HG03039 (cell line): ENCODE measurements around the gene IQSEC3.
"Not testable (repeated sequence)": the region's sequence is repeated elsewhere in the genome, so short reads cannot be mapped to it uniquely, and the experiment has no call there.

Source experiments
- ATAC-seq: cut with Tn5 transposase; IDR thresholded peaks from one replicate; pipeline ENCODE4 v1.9.1; 2021; ENCODE audit warnings: mild to moderate bottlenecking, moderate library complexity; ENCODE audit not compliant: unreplicated experiment

Gene IQSEC3

GRCh38 chr12:210277-211141 lies 143.9 kb downstream of the IQSEC3 start:
- no peak for ATAC-seq

- no peak for ATAC-seq
Measured at GRCh38 chr12:211142-211465, 144.5 kb downstream of the IQSEC3 start.

- no peak for ATAC-seq
Measured at GRCh38 chr12:211639-212414, 145.3 kb downstream of the IQSEC3 start.

DNA sequence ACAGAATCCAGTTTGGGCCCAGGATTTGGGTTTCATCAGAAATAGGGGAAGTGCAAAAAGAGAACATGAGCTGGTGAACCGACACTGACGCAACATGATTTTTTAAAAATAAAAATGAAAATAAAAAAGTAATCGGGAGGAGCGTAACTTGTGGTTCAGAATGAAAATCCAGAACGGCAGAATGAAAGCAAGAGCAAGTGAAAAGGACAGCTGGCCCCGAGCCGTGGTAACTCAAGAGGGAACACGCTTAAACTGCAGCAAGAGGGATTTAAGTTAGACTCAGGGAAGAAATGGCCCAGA lies 145.8 kb downstream of the IQSEC3 start:
- ATAC-seq: no peak

DNA sequence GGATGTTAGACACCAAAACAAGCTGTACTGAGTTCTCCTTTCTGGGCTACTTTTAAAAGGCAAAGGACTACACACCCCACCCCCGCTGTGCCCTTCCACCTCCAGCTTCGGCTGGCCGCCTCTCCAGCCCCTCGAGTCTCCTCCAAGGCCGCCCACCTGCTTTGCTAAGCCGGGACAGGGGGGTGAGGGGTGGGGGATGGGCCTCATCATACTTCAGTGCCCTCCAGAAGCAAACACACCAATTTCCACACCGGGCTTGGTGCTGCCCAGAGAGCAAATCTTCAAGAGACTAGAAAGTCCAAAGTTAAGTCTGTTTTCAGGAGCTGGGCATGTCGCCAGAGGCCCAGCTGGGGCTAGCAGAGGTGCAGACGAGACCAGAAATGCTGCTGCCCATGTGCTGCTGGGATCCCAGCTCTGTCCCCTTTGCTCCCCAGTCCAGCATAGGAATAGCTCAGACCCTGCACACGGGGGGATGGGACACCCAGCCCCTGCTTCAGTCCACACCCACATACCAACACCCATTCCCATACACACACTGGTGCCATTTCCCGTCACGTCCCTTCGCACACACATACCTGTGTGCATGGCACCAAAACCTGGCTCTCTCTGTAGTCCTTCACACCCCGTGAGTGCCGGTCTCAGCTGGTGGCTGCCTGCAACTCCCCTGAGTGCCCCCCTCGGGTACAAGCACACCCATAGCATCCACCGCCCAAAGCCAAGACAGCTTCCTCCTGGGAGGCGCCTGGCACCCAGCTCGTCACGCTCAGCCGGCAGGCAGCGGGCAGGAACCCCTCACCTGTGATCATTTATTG lies 146.4 kb downstream of the IQSEC3 start:
- ATAC-seq: no peak

- ATAC-seq: no peak
Measured at GRCh38 chr12:213527-213932, 147.0 kb downstream of the IQSEC3 start.

- ATAC-seq: no peak
Measured at GRCh38 chr12:214003-214741, 147.6 kb downstream of the IQSEC3 start, which contains the start of gene SLC6A12. Gene SLC6A12, minus strand, starts transcription at chr12:214157. Its CDS starts 4,171 bp downstream, at chr12:209986.

DNA sequence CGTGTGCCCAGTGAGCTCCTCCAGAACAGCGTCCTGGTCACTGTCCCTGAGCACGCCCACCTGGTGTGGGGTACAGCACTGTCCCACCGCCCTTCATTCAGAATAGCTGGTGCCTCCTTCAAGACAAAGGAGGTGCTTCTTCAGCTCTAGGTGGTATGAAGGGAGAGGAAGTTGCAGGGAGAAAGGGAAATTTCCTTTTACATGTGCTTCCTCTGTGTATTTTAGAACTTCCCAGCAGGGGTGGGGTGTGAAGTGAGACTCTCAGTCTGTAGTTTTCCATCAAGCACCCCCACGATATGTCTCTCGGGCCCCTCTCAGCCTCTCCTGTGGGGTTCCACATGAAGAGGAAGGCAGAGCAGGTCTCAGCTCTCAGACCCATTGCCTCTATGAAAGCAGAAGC lies 148.5 kb downstream of the IQSEC3 start:
- no peak for ATAC-seq

DNA sequence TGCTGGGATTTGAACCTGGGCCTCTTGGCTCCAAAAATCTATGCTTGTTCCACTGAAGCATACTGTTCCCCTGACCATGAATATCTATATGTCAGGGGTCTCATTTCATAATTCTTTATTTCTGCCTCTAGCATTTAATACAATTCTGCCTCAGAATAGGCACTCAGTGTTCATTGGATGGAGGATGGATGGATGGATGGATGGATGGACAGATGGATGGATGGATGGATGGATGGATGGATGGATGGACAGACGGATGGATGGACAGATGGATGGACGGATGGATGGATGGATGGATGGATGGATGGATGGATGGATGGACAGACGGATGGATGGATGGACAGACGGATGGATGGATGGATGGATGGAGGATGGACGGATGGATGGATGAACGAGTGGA lies 150.5 kb downstream of the IQSEC3 start:
- ATAC-seq: not testable (repeated sequence)

DNA sequence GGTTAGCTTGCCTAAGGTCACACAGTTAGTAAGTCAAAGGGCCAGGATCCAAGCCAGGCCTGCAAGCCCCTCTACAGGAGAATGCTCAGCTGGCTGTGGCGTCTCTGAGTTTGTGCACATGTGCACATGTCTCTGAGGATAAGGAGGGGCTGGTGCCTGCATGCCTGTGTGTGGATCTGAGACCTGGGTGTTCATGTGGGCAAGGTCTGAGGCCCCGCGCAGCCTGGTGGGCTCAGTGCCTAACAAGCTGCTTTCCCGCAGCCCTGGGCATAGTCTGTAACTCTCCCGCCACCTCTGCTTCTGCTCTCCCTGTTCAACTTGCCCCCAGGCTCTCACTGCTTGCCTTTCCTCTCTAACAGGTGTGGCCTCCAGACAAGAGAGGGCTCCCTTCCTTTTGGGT lies 151.7 kb downstream of the IQSEC3 start:
- ATAC-seq: no peak

- ATAC-seq: no peak
Measured at GRCh38 chr12:218728-219590, 152.4 kb downstream of the IQSEC3 start.

DNA sequence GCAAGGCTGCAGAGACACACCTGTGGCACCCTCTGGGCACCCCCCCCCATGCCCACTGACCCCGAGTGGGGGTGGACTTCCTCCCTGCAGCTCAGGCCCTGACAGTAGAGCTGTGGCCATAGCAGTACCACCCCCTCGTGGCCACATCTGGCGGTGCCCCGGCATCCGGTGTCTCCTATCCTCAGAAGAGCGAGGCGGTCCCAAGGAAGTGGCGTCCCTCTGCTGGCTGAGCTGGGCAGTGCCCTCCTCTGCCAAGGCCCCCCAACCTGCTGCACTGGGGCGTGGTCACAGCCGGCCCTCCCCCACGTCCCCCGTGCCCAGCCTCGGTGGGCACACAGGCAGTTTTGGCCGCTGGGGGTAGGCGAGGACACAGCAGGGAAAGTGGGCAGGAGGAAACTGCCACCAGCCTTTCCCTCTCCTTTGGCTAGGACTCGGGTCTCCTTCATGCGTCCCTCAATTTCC lies 153.4 kb downstream of the IQSEC3 start:
- no peak for ATAC-seq

DNA sequence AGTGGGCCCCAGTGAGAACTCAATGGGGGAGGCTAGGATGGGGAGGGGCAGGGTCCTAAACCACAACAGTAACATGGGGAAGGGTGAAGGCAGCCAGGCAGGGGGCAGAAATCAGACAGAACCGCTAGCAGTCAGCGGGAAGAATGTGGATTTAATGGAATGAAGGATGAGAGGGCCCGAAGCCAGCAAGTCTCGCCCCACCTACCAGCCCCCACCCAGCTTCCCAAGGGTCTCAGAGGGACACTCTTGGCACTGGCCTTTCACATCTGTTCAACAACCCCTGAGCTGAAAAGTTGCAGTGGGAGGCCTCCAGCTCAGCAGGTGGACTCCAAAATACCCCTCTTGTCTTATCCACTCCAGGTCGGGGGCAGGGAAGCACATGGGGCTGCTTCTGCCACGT lies 153.9 kb downstream of the IQSEC3 start:
- ATAC-seq: no peak

DNA sequence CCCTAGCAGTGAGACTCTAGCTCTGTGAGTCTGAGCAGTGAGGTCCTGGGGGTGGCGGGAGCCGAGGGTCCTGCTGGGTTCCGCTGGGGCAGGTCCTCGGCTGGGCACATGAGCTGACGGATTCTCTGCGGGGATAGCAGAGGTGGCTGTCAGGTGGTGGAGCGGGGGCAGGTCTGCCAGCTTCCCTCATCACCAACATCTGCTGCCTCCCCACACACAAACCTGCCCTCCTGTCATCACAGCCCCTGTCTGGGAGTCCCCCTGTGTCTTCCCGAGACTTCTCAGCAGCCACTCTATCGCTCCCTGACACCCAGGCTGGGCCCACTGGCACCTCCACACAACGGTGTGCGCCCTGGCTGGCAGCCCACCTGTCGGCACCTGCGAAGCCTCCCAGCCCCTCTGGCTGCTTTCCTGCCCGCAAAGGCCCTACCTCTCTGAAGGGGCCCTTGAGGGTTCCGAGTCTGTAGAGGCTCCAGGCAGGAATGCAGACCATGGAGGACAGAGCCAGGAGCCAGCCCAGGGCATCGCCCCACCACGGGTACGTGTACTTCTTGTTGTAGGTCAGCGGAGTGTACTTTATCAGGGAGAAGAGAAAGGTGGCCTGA lies 154.5 kb downstream of the IQSEC3 start:
- no peak for ATAC-seq

- ATAC-seq: no peak
Measured at GRCh38 chr12:221736-222135, 155.2 kb downstream of the IQSEC3 start.

- ATAC-seq: no peak
Measured at GRCh38 chr12:223841-224240, 157.3 kb downstream of the IQSEC3 start.

- ATAC-seq: no peak
Measured at GRCh38 chr12:224330-224729, 157.8 kb downstream of the IQSEC3 start.

DNA sequence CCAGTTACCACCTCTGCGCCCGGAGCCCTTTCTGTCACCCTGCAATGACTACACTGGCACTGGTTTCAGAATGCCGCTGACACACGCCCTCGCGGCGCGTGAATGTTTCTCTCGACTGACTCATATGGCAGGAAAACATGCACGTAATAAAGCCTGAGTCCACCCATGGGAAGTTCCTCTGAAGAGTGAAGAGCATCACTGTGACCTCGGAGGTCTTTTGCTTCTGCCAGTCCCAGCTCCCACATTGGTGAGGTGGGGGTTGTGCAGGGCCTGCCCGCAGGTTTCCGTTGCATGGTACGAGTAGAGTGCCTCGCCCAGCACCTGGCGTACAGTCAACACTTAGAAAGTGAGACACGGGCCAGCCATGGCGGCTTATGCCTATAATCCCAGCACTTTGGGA lies 158.4 kb downstream of the IQSEC3 start:
- ATAC-seq: no peak

DNA sequence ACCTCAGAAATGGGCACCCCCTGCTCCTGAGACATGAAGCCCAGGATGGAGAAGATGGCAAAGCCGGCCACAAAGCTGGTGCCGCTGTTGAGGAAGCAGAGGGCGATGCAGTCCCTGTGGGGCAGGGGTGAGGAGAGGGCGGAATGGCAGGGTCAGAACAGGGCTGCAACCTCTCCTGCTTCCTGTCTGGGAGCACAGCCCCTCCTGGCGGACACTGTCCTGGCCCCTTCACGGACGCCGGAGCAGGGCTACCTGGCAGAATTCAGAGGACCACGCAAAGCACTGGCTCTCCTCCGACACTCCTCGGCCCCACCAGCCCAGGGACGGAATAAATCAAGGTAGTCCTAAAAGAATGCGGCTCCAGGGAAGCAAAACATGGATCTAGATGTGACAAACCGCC lies 159.8 kb downstream of the IQSEC3 start:
- ATAC-seq: no peak
